ENCODE data around the gene USH2A. TPM values are rescaled to one million over a fixed set of nuclear protein-coding genes. Genes with fewer than 3 reads are reported as not detected.
"Not testable (repeated sequence)": the region's sequence is repeated elsewhere in the genome, so short reads cannot be mapped to it uniquely, and the experiment has no call there.

Gene USH2A
- total RNA-seq, 4 donors from 2014 or later: 0.08 to 0.18 TPM; not detected in 2

GRCh38 chr1:216368249-216368648 lies 55.0 kb downstream of the USH2A start:
- Histone ChIP-seq H3K27ac (no peak overlapping the region), H3K4me1 (no peaks in the 10 kb centered on the region), H3K9me3 (no peaks in the 10 kb centered on the region), H3K4me3 (no peak overlapping the region), H3K27me3 (no peaks in the 10 kb centered on the region), H3K36me3 (no peaks in the 10 kb centered on the region)
- DNase-seq (ENCODE audit: low spot score in 2 of 2): no peak
- WGBS: 91% methylated on average over 2 of the region's 2 CpGs
- TF ChIP-seq CTCF (IDR thresholded peaks at IDR 0.05) (no peak), POLR2AphosphoS5 (IDR thresholded peaks at IDR 0.05) (no peak), EP300 (IDR thresholded peaks at IDR 0.05) (no peak), POLR2A (IDR thresholded peaks at IDR 0.05) (no peak)

- H3K27ac ChIP-seq: no peak overlapping the region
- H3K27me3 ChIP-seq: no peaks in the 10 kb centered on the region
- no peaks in the 10 kb centered on the region for H3K36me3 ChIP-seq
- no peaks in the 10 kb centered on the region for H3K9me3 ChIP-seq
- TF ChIP-seq EP300 (IDR thresholded peaks at IDR 0.05) (no peak), POLR2AphosphoS5 (IDR thresholded peaks at IDR 0.05) (no peak), CTCF (IDR thresholded peaks at IDR 0.05) (no peak), POLR2A (IDR thresholded peaks at IDR 0.05) (no peak)
- no peak overlapping the region for H3K4me3 ChIP-seq
- DNase-seq (ENCODE audit: low spot score in 2 of 2): no peak
- H3K4me1 ChIP-seq: no peaks in the 10 kb centered on the region
Measured at GRCh38 chr1:216366979-216367378, 56.3 kb downstream of the USH2A start.

- 84% methylated on average over 2 of the region's 2 CpGs for whole genome bisulfite sequencing
- Histone ChIP-seq H3K27me3 (no peaks in the 10 kb centered on the region), H3K27ac (no peak overlapping the region), H3K4me3 (no peak overlapping the region), H3K36me3 (no peaks in the 10 kb centered on the region), H3K4me1 (no peaks in the 10 kb centered on the region), H3K9me3 (no peaks in the 10 kb centered on the region)
- TF ChIP-seq POLR2AphosphoS5 (IDR thresholded peaks at IDR 0.05): no peak
- no peak for TF ChIP-seq EP300 (IDR thresholded peaks at IDR 0.05)
- TF ChIP-seq CTCF (IDR thresholded peaks at IDR 0.05): no peak
- no peak for TF ChIP-seq POLR2A (IDR thresholded peaks at IDR 0.05)
- DNase-seq (ENCODE audit: low spot score in 2 of 2): no peak
Measured at GRCh38 chr1:216356945-216357344, 66.3 kb downstream of the USH2A start.

- 67% methylated on average over 1 of the region's 1 CpG for WGBS
- Histone ChIP-seq H3K4me3 (no peak overlapping the region), H3K4me1 (no peaks in the 10 kb centered on the region), H3K36me3 (no peaks in the 10 kb centered on the region), H3K27me3 (no peaks in the 10 kb centered on the region), H3K9me3 (no peaks in the 10 kb centered on the region), H3K27ac (no peak overlapping the region)
- no peak for TF ChIP-seq POLR2A (IDR thresholded peaks at IDR 0.05)
- no peak for TF ChIP-seq POLR2AphosphoS5 (IDR thresholded peaks at IDR 0.05)
- no peak for TF ChIP-seq CTCF (IDR thresholded peaks at IDR 0.05)
- no peak for TF ChIP-seq EP300 (IDR thresholded peaks at IDR 0.05)
- no peak for DNase-seq (ENCODE audit: low spot score in 2 of 2)
Measured at GRCh38 chr1:216350186-216350585, 73.1 kb downstream of the USH2A start.

- TF ChIP-seq POLR2A (IDR thresholded peaks at IDR 0.05) (no peak), EP300 (IDR thresholded peaks at IDR 0.05) (no peak), CTCF (IDR thresholded peaks at IDR 0.05) (no peak), POLR2AphosphoS5 (IDR thresholded peaks at IDR 0.05) (no peak)
- no peaks in the 10 kb centered on the region for H3K4me1 ChIP-seq
- no peaks in the 10 kb centered on the region for H3K9me3 ChIP-seq
- H3K4me3 ChIP-seq: no peak overlapping the region
- no peak overlapping the region for H3K27ac ChIP-seq
- 47% methylated on average over 3 of the region's 3 CpGs for WGBS
- H3K36me3 ChIP-seq: no peaks in the 10 kb centered on the region
- no peak for DNase-seq (ENCODE audit: low spot score in 2 of 2)
- no peaks in the 10 kb centered on the region for H3K27me3 ChIP-seq
Measured at GRCh38 chr1:216346526-216346925, 76.7 kb downstream of the USH2A start.

GRCh38 chr1:216340542-216340941 lies 82.7 kb downstream of the USH2A start:
- WGBS: 83% methylated on average over 5 of the region's 5 CpGs
- H3K27me3 ChIP-seq; H3K4me3 ChIP-seq; H3K36me3 ChIP-seq; H3K27ac ChIP-seq; H3K4me1 ChIP-seq; H3K9me3 ChIP-seq; DNase-seq (ENCODE audit: low spot score in 2 of 2): not testable (repeated sequence)
